A549 (cell line): ENCODE results near the gene NDUFC2. TPM values are rescaled to one million over a fixed set of nuclear protein-coding genes. Genes with fewer than 3 reads are reported as not detected.

Experiments used
- ATAC-seq, 2 experiments: fragments of 200-7000 bp in 1 of 2; fragments of >200 bp in 1 of 2; cut with Nextera tagmentation in 1 of 2; cut with Tn5 transposase in 1 of 2; 3 replicates each; pipeline versions ENCODE4 v1.8.0 to v1.9.1; 2018 to 2020; ENCODE audit warnings: mild to moderate bottlenecking in 1 of 2, moderate library complexity in 1 of 2
- CTCF ChIA-PET: fragments of 300-600 bp; sonication (Branson Sonifier 250); formaldehyde crosslinking; extraction: SDS; loops from one replicate; lab custom pipeline; 2021; ENCODE audit warnings: antibody characterized with exemption, inconsistent platforms; lab: Yijun Ruan, JAX
- POLR2A ChIA-PET: fragments of 350-600 bp; formaldehyde crosslinking; extraction: SDS; loops from one replicate; lab custom pipeline; 2021; ENCODE audit warnings: antibody characterized with exemption, inconsistent platforms; lab: Yijun Ruan, JAX
- DNase-seq, 2 experiments: peaks; one replicate each; pipeline versions ENCODE4 v3.0.0 to v3.0.0-alpha.2; 2011 to 2016; ENCODE audit warnings: low read depth in 1 of 2, low spot score in 1 of 2
- FAIRE-seq: peaks from 2 replicates; lab custom pipeline; 2011; peaks lifted over from hg19 to GRCh38; lab: Jason Lieb, UNC
- H3K27ac ChIP-seq, 2 experiments: fragments of >200 bp; sonication (Bioruptor Twin); formaldehyde crosslinking; 3 replicates each; pipeline ENCODE4 v1.5.1; 2016 to 2017
- H3K4me1 ChIP-seq: fragments of >200 bp; sonication (Bioruptor Twin); formaldehyde crosslinking; 3 replicates; pipeline ENCODE4 v1.6.1; 2016
- H3K4me2 ChIP-seq: fragments of >200 bp; sonication (Bioruptor Twin); formaldehyde crosslinking; 3 replicates; pipeline ENCODE4 v1.6.1; 2016
- H3K4me3 ChIP-seq: fragments of >200 bp; sonication (Bioruptor Twin); formaldehyde crosslinking; 3 replicates; pipeline ENCODE4 v1.5.1; 2016
- H3K9me3 ChIP-seq: fragments of >200 bp; sonication (Bioruptor Twin); formaldehyde crosslinking; 3 replicates; pipeline ENCODE4 v1.6.1; 2016
- CEBPB ChIP-seq, 2 experiments: fragments of >200 bp in 1 of 2; sonication (Bioruptor Twin) in 1 of 2; formaldehyde crosslinking in 1 of 2; IDR thresholded peaks; 2 replicates each; pipeline ENCODE4 v1.6.1; 2012 to 2016
- CHD4 ChIP-seq: fragments of 200-600 bp; sonication (generic); IDR thresholded peaks from 2 replicates; pipeline ENCODE4 v1.6.1; 2016; ENCODE audit warnings: antibody characterized with exemption, mild to moderate bottlenecking, borderline replicate concordance
- FOSB ChIP-seq: fragments of 250-450 bp; sonication (Bioruptor Pico); IDR thresholded peaks from 2 replicates; pipeline ENCODE4 v1.5.0; 2020; ENCODE audit warnings: mild to moderate bottlenecking, moderate library complexity
- FOSL2 ChIP-seq, 2 experiments: fragments of 450-650 bp in 1 of 2; fragments of >200 bp in 1 of 2; sonication (Bioruptor Twin) in 1 of 2; formaldehyde crosslinking; IDR thresholded peaks; 2 replicates each; pipeline versions ENCODE4 v1.5.0 to v1.6.1; 2016 to 2020; ENCODE audit warnings: mild to moderate bottlenecking in 1 of 2, moderate library complexity in 1 of 2
- FOXS1 ChIP-seq: fragments of 250-450 bp; sonication (Bioruptor Pico); IDR thresholded peaks from 2 replicates; pipeline ENCODE4 v1.5.0; 2020; ENCODE audit warnings: mild to moderate bottlenecking, moderate library complexity
- GATA3 ChIP-seq: IDR thresholded peaks from 2 replicates; pipeline ENCODE4 v1.6.1; 2012; ENCODE audit warnings: borderline replicate concordance
- HDAC2 ChIP-seq: fragments of 200-600 bp; sonication (generic); IDR thresholded peaks from 2 replicates; pipeline ENCODE4 v1.6.1; 2016
- HEYL ChIP-seq: fragments of 250-450 bp; sonication (Bioruptor Pico); IDR thresholded peaks from 2 replicates; pipeline ENCODE4 v1.8.0; 2021; ENCODE audit warnings: mild to moderate bottlenecking, moderate library complexity
- HMGXB4 ChIP-seq: fragments of 250-450 bp; sonication (Bioruptor Pico); IDR thresholded peaks from 2 replicates; pipeline ENCODE4 v1.5.0; 2021; ENCODE audit warnings: mild to moderate bottlenecking, moderate library complexity, borderline replicate concordance
- HOXA7 ChIP-seq: fragments of 250-450 bp; sonication (Bioruptor Pico); IDR thresholded peaks from 2 replicates; pipeline ENCODE4 v1.5.0; 2020; ENCODE audit warnings: mild to moderate bottlenecking, moderate library complexity
- HOXB5 ChIP-seq: fragments of 250-450 bp; sonication (Bioruptor Pico); IDR thresholded peaks from 2 replicates; pipeline ENCODE4 v1.5.0; 2020; ENCODE audit warnings: mild to moderate bottlenecking, moderate library complexity
- JUN ChIP-seq, 2 experiments: fragments of >200 bp; sonication (Bioruptor Twin); formaldehyde crosslinking; IDR thresholded peaks; 2 replicates in 1 of 2; 3 replicates in 1 of 2; pipeline ENCODE4 v1.6.1; 2016 to 2017
- JUNB ChIP-seq: fragments of >200 bp; sonication (Bioruptor Twin); formaldehyde crosslinking; IDR thresholded peaks from 2 replicates; pipeline ENCODE4 v1.6.1; 2016
- KDM1A ChIP-seq: fragments of 200-600 bp; sonication (generic); IDR thresholded peaks from 2 replicates; pipeline ENCODE4 v1.6.1; 2016; ENCODE audit warnings: low read depth, mild to moderate bottlenecking
- MAX ChIP-seq: IDR thresholded peaks from 2 replicates; pipeline ENCODE4 v1.6.1; 2012
- MAZ ChIP-seq: fragments of 150-350 bp; IDR thresholded peaks from 2 replicates; pipeline ENCODE4 v1.6.1; 2014; ENCODE audit warnings: antibody characterized with exemption, low read depth, low read length, borderline replicate concordance
- MYC ChIP-seq: IDR thresholded peaks from 2 replicates; pipeline ENCODE4 v1.6.1; 2012; ENCODE audit warnings: mild to moderate bottlenecking, inconsistent platforms, low read length, improper control_type of control experiment, borderline replicate concordance
- NR3C1 ChIP-seq: fragments of >200 bp; sonication (Bioruptor Twin); formaldehyde crosslinking; IDR thresholded peaks from 3 replicates; pipeline ENCODE4 v1.6.1; 2017
- PBX3 ChIP-seq: IDR thresholded peaks from 2 replicates; pipeline ENCODE4 v1.6.1; 2012
- RAD21 ChIP-seq, 2 experiments: fragments of >200 bp in 1 of 2; sonication (Bioruptor Twin) in 1 of 2; formaldehyde crosslinking in 1 of 2; IDR thresholded peaks in 1 of 2; conservative IDR thresholded peaks in 1 of 2; 2 replicates in 1 of 2; 3 replicates in 1 of 2; pipeline ENCODE4 v1.6.1; 2012 to 2018; ENCODE audit warnings: inconsistent platforms in 1 of 2
- RARB ChIP-seq: fragments of 250-450 bp; sonication (Bioruptor Pico); IDR thresholded peaks from 2 replicates; pipeline ENCODE4 v1.8.0; 2021; ENCODE audit warnings: mild to moderate bottlenecking, moderate library complexity
- RCOR1 ChIP-seq: fragments of 150-350 bp; IDR thresholded peaks from 2 replicates; pipeline ENCODE4 v1.6.1; 2014; ENCODE audit warnings: antibody characterized with exemption, low read length, low read depth
- RFX5 ChIP-seq: fragments of 450-650 bp; IDR thresholded peaks from 2 replicates; pipeline ENCODE4 v1.7.1; 2014; ENCODE audit warnings: antibody characterized with exemption, mild to moderate bottlenecking, moderate library complexity
- SREBF2 ChIP-seq: fragments of 450-650 bp; IDR thresholded peaks from 2 replicates; pipeline ENCODE4 v1.6.1; 2014; ENCODE audit warnings: mild to moderate bottlenecking, moderate library complexity
- TP53 ChIP-seq: fragments of 250-450 bp; sonication (Bioruptor Pico); IDR thresholded peaks from 2 replicates; pipeline ENCODE4 v1.5.0; 2021; ENCODE audit warnings: mild to moderate bottlenecking, moderate library complexity
- USF2 ChIP-seq: fragments of 450-650 bp; IDR thresholded peaks from 2 replicates; pipeline ENCODE4 v1.6.1; 2014; ENCODE audit warnings: antibody characterized with exemption
- ZC3H11A ChIP-seq: fragments of 450-650 bp; IDR thresholded peaks from 2 replicates; pipeline ENCODE4 v1.6.1; 2014; ENCODE audit warnings: antibody characterized with exemption, mild to moderate bottlenecking
- WGBS: methylation state at CpG from one replicate; pipeline ENCODE4 v1.1.6; 2017; ENCODE audit errors: missing lambda C conversion rate; 5-methylcytosine and 5-hydroxymethylcytosine counted together
- polyA plus RNA-seq, 4 experiments: library from polyadenylated mRNA; depleted of rRNA in 3 of 4; stranded (reverse); fragments of >200 nt; fragmentation: RNase III in 1 of 4; extraction: RNeasy Plus Mini Kit Qiagen cat#74134 plus additional on column Dnase treatment in 1 of 4; gene quantifications; 2 replicates in 3 of 4; 3 replicates in 1 of 4; pipeline ENCODE4 v1.2.3, GENCODE V29; 2011 to 2017

NDUFC2 gene
- polyA plus RNA-seq, 2 of the 4 experiments (the other 2 are of a cell fraction), result 148 to 277 TPM

GRCh38 chr11:78083021-78083420, 3.4 kb upstream of the NDUFC2 start:
- ATAC-seq, result no peak
- POLR2A ChIA-PET, result no interaction called here
- Histone ChIP-seq H3K4me3 (no peak overlapping the region), H3K4me2 (no peak overlapping the region), H3K4me1 (peaks cover 7% of the 10 kb centered on the region; the same call in 2 of the 3 replicates), H3K9me3 (no peaks in the 10 kb centered on the region), H3K27ac (no peak overlapping the region)
- TF ChIP-seq TP53 (CRISPR knock-in tag) (no peak), FOSB (CRISPR knock-in tag) (no peak), GATA3 (no peak), SREBF2 (no peak), JUN (IDR thresholded peaks at IDR 0.05) (no peak), HDAC2 (no peak), HEYL (CRISPR knock-in tag) (no peak), FOXS1 (no peak), FOSL2 (IDR thresholded peaks at IDR 0.05) (no peak), FOSL2 (CRISPR knock-in tag; IDR thresholded peaks at IDR 0.05) (no peak), MAX (no peak), RAD21 (conservative IDR thresholded peaks at IDR 0.05 in 1 of 2, IDR thresholded peaks at IDR 0.05 in 1 of 2) (no peak)
- CTCF ChIA-PET, result no interaction called here
- WGBS, result 77% methylated on average over 4 of the region's 4 CpGs
- FAIRE-seq, result no peak
- no peak for DNase-seq

GRCh38 chr11:78082146-78082545, 2.5 kb upstream of the NDUFC2 start:
- Histone ChIP-seq H3K4me1 (peaks cover 11% of the 10 kb centered on the region; the same call in 2 of the 3 replicates), H3K27ac (no peak overlapping the region), H3K9me3 (no peaks in the 10 kb centered on the region), H3K4me3 (no peak overlapping the region), H3K4me2 (no peak overlapping the region)
- FAIRE-seq, result no peak
- 81% methylated on average over 8 of the region's 8 CpGs for WGBS
- ATAC-seq, result no peak
- no peak for DNase-seq
- CTCF ChIA-PET, result no interaction called here
- no peak for TF ChIP-seq KDM1A
- no peak for TF ChIP-seq CHD4
- TF ChIP-seq FOXS1, result no peak
- no peak for TF ChIP-seq RCOR1
- no peak for TF ChIP-seq JUNB
- TF ChIP-seq NR3C1, result no peak
- no peak for TF ChIP-seq FOSL2 (IDR thresholded peaks at IDR 0.05)
- TF ChIP-seq FOSL2 (CRISPR knock-in tag; IDR thresholded peaks at IDR 0.05), result no peak
- no peak for TF ChIP-seq SREBF2
- no peak for TF ChIP-seq HDAC2
- TF ChIP-seq USF2, result no peak
- TF ChIP-seq RFX5, result no peak
- TF ChIP-seq HOXA7, result no peak
- TF ChIP-seq MAZ, result no peak
- TF ChIP-seq CEBPB (IDR thresholded peaks at IDR 0.05), result no peak
- no peak for TF ChIP-seq MYC
- TF ChIP-seq HOXB5 (CRISPR knock-in tag), result no peak
- TF ChIP-seq RARB (CRISPR knock-in tag), result no peak
- TF ChIP-seq, all 56 proteins: peak for 0
- POLR2A ChIA-PET, result no interaction called here

GRCh38 chr11:78081583-78081982, 1.9 kb upstream of the NDUFC2 start:
- Histone ChIP-seq H3K9me3 (no peaks in the 10 kb centered on the region), H3K27ac (no peak overlapping the region), H3K4me2 (no peak overlapping the region), H3K4me3 (no peak overlapping the region), H3K4me1 (peaks cover 11% of the 10 kb centered on the region; the same call in 2 of the 3 replicates)
- DNase-seq (no peak), ATAC-seq (no peak)
- CTCF ChIA-PET, result no interaction called here
- 58% methylated on average over 6 of the region's 6 CpGs for WGBS
- no peak for TF ChIP-seq PBX3
- TF ChIP-seq RCOR1, result no peak
- TF ChIP-seq HMGXB4 (CRISPR knock-in tag), result no peak
- no peak for TF ChIP-seq TP53 (CRISPR knock-in tag)
- no peak for TF ChIP-seq ZC3H11A
- TF ChIP-seq, all 56 proteins: peak for 0
- POLR2A ChIA-PET, result no interaction called here
- FAIRE-seq, result no peak
